GM18499 (cell line): Measurements from ENCODE around the gene HHIPL1.

ENCODE experiments used
- ATAC-seq: cut with Tn5 transposase; IDR thresholded peaks from one replicate; pipeline ENCODE4 v1.9.1; 2021; ENCODE audit warnings: moderate number of reproducible peaks; ENCODE audit not compliant: insufficient read depth, unreplicated experiment

The HHIPL1 gene

GRCh38 chr14:99685151-99685591 is 40.2 kb downstream of the HHIPL1 start:
- ATAC-seq: no peak

DNA sequence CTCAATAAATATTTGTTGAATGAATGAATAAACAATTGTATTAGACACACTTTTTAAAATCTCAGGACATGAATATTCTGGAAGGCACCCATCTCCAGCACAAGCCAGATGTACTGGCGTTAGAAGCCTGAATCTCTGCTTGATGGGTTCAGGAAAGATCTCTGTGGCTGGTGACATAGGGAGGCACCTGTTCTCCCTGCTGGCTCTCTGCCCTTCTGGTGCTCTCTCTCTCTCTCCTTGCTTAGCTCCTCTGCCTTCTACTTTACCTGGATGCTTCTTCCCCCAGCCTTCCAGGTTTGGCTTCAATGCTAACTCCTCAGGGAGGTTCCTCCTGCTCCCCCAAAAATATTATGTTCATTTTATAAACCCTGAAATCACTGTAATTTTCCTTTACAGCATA is 40.7 kb downstream of the HHIPL1 start:
- ATAC-seq: no peak

DNA sequence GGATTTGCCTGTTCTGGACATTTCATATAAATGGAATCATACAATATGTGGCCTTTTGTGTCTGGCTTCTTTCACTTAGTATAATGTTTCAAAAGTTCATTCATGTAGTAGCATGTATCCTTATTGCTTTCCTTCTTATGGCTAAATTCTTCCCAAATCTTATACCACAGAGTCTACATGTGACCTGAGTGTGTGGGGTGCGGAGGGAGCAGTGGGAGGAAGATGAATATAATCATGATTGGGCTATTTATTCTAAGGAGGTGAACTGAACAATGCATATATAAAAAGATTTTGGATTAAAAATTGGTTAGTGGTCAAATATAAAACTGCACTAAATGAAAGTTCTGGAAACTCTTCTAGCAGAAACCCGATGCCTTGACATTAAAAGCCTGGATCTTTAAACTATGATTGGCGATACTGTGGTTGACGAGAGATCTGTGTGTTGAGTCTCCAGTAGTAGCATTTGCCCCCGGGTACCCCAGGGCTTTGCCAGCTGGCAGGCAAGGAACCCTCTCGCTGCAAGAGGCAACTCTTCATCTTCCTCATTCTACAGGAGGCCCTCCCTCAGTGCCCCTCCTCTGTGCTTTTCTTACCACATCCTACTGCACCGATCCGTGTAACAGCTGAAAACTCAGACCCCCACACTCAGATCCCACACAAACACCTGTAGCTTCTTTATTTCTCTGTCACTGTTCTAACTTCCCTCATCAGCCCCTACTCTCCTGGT is 41.8 kb downstream of the HHIPL1 start:
- ATAC-seq: no peak

DNA sequence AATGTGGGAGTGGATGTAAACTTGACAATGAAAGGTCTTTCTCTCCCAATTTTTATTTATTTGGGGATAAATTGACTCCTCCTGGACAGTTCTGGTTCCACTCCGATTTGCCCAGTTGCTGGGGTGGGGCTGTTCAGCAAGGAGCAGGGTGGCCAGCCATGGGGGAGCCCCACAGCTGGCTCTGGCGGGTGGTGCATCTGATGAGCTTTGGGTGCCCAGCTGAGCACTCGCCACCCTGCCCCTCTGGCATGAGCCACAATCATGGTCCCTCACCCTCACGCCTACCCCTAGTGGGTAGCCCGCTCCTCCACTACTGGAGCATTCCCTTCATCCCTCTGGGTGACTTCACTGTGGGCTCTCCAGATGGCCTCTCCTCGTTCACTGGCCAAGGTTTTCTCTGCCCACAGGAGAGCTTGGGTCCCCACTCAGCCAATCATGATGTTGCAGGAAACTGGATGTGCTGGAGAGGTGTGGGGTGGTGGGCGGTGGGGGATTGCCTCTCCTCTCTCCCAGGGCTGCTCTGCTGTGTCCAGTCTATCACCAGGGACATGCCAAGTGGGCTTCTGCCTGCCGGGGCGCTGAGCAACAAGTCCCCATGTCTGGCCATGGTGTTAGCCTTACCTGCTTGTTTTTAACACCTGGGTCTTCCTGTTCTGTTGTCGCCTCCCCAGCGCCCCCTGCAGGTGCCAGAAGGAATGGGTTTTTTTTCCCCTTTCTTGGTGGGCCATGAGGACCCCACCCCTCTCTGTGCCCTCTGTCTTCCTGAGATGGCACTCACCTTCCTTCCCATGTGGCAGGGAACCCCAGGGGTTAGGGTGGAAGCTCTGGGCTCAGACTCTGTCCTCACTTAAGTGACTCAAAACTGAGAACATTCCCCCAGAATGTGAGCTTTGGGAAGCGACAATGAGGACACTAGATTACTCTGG is 42.6 kb downstream of the HHIPL1 start:
- ATAC-seq: no peak

DNA sequence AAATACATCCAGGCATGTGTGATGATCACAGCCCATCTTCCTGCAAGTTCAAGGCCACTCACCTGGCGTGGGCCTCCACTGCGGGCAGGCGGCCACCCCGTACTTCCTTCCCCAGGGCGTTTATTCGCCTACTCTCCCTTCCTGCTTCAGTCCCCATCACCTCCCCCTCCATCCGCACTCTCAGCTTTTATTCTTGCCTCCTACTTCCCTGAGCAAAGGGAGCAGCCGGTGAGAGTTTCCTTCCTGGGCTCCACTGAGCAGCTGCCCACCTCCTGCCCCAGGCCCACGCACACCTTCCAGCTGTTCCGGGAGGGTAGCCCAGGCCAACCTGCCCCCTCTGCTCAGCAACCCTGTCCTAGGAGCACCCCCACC is 43.3 kb downstream of the HHIPL1 start:
- ATAC-seq: no peak

GRCh38 chr14:99688629-99689028 is 43.7 kb downstream of the HHIPL1 start:
- no peak for ATAC-seq

DNA sequence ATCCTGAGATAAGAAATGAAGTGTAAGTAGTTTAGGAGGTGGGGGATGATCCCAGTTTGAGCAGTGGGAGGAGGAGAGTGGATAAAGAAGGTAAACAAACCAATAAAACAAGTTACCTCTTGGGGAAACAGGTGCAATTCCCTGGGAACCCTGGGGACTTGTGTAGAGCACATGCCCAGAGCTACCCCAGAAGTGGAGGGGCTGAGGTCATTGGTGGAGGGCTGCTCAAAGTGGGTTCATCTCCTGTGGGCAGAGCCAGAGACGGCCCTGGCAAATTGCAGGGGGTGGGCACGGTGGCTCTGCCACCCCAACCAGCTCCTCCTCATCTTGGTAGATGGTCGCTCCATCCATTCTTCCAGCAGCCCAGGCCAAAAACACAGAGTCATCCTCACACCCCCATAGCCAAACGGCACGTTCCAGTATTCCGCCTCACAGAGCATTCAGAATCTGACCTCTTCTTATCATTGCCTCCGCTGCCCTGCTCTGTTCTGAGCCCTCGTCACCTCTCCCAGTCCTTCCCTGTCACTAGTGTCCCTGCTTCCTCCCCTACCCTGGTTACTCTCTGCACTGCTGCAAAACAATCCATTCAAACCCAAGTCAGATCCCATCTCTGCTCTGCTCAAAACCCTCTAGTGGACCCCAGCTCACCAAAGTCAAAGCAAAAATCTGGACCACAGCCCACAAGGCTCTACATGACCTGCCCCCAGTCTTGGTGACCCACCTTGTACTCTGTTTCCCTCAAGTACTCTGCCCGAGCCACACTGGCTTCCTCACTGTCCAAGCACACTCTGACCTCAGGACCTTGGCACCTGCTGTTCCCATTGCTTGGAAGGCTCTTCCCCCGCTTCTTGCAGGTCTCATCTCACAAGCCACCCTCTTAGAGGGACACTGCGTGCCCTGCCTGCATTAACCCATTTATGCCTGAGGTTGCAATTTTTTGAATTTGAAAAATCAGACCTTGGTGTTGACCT is 44.6 kb downstream of the HHIPL1 start:
- ATAC-seq: no peak

GRCh38 chr14:99690636-99691035 is 45.7 kb downstream of the HHIPL1 start:
- ATAC-seq: no peak

- ATAC-seq: no peak
These were observed 46.4 kb downstream of the HHIPL1 start for GRCh38 chr14:99691111-99691885.

- ATAC-seq: no peak
These were observed 49.0 kb downstream of the HHIPL1 start for GRCh38 chr14:99693918-99694317.

- ATAC-seq: no peak
These were observed 52.0 kb downstream of the HHIPL1 start for GRCh38 chr14:99696929-99697328.

DNA sequence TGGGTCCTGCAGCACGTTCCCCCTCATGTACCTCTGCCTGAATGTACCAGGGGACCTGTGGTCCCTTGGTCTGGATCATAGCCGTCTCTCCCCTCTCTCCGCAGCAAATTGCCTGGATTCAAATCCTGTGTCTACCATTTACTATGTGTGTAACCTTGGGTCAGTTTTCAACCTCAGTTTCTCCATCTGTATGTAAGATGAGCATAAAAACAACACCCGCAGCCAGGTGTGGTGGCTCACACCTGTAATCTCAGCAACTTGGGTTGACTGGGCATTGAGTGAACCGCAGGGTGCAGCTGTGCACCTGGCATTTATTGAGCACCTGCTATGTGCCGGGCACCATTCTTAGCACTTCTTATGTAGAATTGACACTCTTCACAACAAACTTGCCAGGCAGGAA is 53.3 kb downstream of the HHIPL1 start:
- ATAC-seq: no peak

- no peak for ATAC-seq
These were observed 53.7 kb downstream of the HHIPL1 start for GRCh38 chr14:99698642-99699041.

- no peak for ATAC-seq
These were observed 54.3 kb downstream of the HHIPL1 start for GRCh38 chr14:99699085-99699760.

GRCh38 chr14:99699861-99700260 is 54.9 kb downstream of the HHIPL1 start:
- no peak for ATAC-seq

DNA sequence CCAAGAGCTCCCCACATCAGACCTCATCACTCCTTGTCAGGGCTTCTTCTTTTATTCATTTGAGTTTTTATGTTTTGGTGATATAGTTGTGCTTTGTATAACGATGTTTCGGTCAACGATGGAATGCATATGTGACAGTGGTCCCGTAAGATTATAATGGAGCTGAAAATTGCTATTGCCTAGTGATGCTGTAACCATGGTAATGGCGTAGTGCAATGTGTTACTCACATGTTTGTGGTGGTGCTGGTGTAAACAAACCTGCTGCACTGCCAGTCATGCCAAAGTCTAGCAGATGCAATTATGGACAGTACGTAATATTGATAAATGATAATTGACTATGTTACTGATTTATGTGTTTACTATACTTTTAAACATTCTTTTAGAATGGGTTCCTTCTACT is 55.5 kb downstream of the HHIPL1 start:
- ATAC-seq: no peak

GRCh38 chr14:99701260-99701659 is 56.3 kb downstream of the HHIPL1 start:
- ATAC-seq: no peak

DNA sequence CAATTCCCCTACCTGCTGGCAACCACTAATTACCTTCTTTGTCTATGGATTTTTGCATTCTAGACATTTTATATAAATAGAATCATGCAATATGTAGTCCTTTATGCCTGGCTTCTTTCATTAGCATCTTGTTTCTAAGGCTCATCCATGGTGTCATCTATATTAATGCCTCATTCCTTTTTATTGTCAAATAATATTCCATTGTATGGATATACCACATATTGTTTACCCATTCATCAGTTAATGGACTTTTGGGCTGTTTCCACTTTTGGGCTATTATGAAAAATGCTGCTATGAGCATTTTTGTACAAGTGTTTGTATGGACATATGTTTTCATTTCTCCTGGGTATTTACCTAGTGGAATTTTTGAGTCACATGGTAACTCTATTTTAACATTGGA is 57.2 kb downstream of the HHIPL1 start:
- ATAC-seq: no peak

DNA sequence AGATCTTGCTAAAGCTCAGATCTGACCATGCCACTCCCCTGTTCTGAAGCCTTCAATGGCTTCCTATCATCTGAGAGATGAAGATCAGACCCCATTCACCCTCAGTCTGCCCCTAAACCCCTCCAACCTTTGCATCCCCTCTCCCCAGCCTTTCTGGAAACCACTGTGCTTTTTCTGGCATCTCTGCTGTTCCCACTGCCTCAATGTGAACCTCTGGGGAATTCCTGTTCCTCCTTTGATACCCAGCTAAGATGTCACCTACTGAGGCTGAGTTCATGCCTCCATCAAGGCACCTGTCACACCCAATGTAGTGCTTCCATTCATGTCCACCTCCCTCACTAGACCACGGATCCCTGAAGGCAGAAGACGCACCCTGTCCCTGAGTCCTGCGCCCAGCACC is 58.5 kb downstream of the HHIPL1 start:
- no peak for ATAC-seq
